Measurements from ENCODE around the gene BLNK.

Gene BLNK

DNA sequence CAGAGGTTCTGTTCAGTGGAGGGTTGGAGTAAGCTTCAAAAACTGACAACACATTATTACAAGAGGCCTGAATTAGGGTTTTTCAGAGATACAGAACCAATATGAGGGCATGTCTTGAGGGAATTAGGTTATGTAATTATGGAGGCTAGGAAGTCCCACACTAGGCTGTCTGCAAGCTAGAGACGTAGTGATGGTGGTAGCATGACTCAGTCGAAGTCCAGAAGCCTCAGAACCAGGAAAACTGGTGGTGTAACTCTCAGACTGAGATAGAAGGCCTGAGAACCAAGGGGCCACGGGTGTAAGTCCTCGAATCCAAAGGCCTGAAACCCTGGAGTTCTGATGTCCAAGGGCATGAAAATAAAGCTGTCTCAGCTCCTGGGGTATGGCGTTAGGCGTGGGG lies 105.6 kb downstream of the BLNK start:
- DNase-seq (ENCODE audit: low read depth) = no peak
- H3K4me3 ChIP-seq (ENCODE audit: low read length) = no peak overlapping the region
- TF ChIP-seq, protein P1, sequence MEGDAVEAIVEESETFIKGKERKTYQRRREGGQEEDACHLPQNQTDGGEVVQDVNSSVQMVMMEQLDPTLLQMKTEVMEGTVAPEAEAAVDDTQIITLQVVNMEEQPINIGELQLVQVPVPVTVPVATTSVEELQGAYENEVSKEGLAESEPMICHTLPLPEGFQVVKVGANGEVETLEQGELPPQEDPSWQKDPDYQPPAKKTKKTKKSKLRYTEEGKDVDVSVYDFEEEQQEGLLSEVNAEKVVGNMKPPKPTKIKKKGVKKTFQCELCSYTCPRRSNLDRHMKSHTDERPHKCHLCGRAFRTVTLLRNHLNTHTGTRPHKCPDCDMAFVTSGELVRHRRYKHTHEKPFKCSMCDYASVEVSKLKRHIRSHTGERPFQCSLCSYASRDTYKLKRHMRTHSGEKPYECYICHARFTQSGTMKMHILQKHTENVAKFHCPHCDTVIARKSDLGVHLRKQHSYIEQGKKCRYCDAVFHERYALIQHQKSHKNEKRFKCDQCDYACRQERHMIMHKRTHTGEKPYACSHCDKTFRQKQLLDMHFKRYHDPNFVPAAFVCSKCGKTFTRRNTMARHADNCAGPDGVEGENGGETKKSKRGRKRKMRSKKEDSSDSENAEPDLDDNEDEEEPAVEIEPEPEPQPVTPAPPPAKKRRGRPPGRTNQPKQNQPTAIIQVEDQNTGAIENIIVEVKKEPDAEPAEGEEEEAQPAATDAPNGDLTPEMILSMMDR (conservative IDR thresholded peaks at IDR 0.05; ENCODE audit: low read depth, low read length) = no peak

DNA sequence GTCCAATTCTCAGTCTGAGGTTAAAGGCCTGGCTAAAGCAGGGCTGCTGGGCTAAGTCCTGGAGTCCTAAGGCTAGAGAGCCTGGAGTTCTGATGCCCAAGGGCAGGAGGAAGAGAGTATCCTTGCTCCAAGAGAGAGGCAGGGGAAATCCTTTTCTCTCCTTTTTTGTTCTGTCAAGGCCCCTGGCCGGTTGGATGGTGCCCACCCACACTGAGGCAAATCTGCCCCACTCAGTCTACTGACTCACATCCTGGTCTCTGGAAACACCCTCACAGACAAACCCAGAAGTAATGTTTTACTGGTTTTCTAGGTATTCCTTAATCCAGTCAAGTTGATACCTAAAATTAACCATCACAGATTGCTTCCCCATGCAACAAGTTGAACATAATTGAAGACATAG lies 118.3 kb downstream of the BLNK start:
- no peak for DNase-seq (ENCODE audit: low read depth)
- no peak overlapping the region for H3K4me3 ChIP-seq (ENCODE audit: low read length)
- TF ChIP-seq, protein P1 (conservative IDR thresholded peaks at IDR 0.05; ENCODE audit: low read depth, low read length) = no peak

DNA sequence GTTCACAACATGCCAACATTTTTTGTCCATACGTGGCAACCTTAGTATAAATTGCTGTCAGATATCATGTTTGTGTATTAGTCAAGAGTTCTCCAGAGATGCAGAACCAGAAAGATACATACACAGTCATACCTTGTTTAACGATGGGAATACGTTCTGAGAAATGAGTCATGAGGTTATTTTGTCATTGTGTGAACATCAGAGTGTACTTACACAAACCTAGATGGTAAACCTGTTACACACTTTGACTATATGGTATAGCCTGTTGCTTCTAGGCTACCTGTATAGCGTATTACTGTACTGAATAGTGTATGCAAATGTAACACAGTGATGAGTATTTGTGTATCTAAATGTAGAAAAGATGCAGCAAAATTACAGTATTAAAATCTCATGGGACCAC lies 118.9 kb downstream of the BLNK start:
- no peak overlapping the region for H3K4me3 ChIP-seq (ENCODE audit: low read length)
- no peak for DNase-seq (ENCODE audit: low read depth)
- TF ChIP-seq, protein P1 (conservative IDR thresholded peaks at IDR 0.05; ENCODE audit: low read depth, low read length) = no peak

Data from retinal pigment epithelial cell (primary cell).